ENCODE measurements around the gene C11orf42.

The C11orf42 gene

DNA sequence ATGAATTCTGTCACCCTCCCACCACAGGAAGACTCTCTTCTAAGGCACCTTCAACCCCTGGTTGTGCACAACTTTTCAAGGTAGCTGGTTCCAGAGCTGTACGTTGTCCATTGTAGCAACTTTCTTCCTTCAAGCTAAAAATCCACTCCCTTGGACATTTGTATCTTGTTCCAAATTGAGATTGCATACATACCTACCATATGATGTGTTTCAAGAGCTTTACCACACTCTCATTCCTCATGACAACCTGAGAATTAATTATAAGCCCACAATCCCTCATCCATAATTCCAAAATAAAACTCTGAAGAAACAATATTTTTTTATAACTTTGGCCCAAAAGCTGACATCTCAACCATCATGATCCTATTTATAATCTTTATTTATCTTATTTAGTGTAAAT, 3.3 kb upstream of the C11orf42 start:
- TF ChIP-seq ARNTL (CRISPR knock-in tag; IDR thresholded peaks at IDR 0.05; ENCODE audit: borderline replicate concordance, low read depth) = no peak
- no peak for TF ChIP-seq ZC3H10 (CRISPR knock-in tag; IDR thresholded peaks at IDR 0.05)
- no peak for TF ChIP-seq RARB (CRISPR knock-in tag; IDR thresholded peaks at IDR 0.05)
- no peak for TF ChIP-seq PATZ1 (CRISPR knock-in tag; IDR thresholded peaks at IDR 0.05; ENCODE audit: borderline replicate concordance)
- no peak for TF ChIP-seq TOX (CRISPR knock-in tag; IDR thresholded peaks at IDR 0.05; ENCODE audit: borderline replicate concordance)
- no peak for TF ChIP-seq PPARA (CRISPR knock-in tag; IDR thresholded peaks at IDR 0.05; ENCODE audit: borderline replicate concordance)
- TF ChIP-seq BACH2 (CRISPR knock-in tag; IDR thresholded peaks at IDR 0.05; ENCODE audit: borderline replicate concordance) = no peak
- TF ChIP-seq ZNF8 (CRISPR knock-in tag; IDR thresholded peaks at IDR 0.05) = no peak
- no peak for ATAC-seq

GRCh38 chr11:6203327-6203726, 2.0 kb upstream of the C11orf42 start:
- TF ChIP-seq ESRRG (CRISPR knock-in tag; IDR thresholded peaks at IDR 0.05) (no peak), TOX (CRISPR knock-in tag; IDR thresholded peaks at IDR 0.05; ENCODE audit: borderline replicate concordance) (no peak), BACH2 (CRISPR knock-in tag; IDR thresholded peaks at IDR 0.05; ENCODE audit: borderline replicate concordance) (no peak), TCF4 (CRISPR knock-in tag; IDR thresholded peaks at IDR 0.05; ENCODE audit: borderline replicate concordance) (no peak), ZNF70 (CRISPR knock-in tag; IDR thresholded peaks at IDR 0.05) (no peak), CSDC2 (CRISPR knock-in tag; IDR thresholded peaks at IDR 0.05) (no peak), ISL1 (CRISPR knock-in tag; IDR thresholded peaks at IDR 0.05) (no peak), SNAI2 (CRISPR knock-in tag; IDR thresholded peaks at IDR 0.05) (no peak), ZNF8 (CRISPR knock-in tag; IDR thresholded peaks at IDR 0.05) (no peak), ZNF565 (CRISPR knock-in tag; conservative IDR thresholded peaks at IDR 0.05; ENCODE audit: low read depth) (no peak), GLIS3 (CRISPR knock-in tag; IDR thresholded peaks at IDR 0.05) (no peak), CREB5 (CRISPR knock-in tag; IDR thresholded peaks at IDR 0.05; ENCODE audit: low read depth) (no peak), ZFP30 (CRISPR knock-in tag; IDR thresholded peaks at IDR 0.05) (no peak)
- TF ChIP-seq, protein P1, sequence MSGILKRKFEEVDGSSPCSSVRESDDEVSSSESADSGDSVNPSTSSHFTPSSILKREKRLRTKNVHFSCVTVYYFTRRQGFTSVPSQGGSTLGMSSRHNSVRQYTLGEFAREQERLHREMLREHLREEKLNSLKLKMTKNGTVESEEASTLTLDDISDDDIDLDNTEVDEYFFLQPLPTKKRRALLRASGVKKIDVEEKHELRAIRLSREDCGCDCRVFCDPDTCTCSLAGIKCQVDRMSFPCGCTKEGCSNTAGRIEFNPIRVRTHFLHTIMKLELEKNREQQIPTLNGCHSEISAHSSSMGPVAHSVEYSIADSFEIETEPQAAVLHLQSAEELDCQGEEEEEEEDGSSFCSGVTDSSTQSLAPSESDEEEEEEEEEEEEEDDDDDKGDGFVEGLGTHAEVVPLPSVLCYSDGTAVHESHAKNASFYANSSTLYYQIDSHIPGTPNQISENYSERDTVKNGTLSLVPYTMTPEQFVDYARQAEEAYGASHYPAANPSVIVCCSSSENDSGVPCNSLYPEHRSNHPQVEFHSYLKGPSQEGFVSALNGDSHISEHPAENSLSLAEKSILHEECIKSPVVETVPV (CRISPR knock-in tag; IDR thresholded peaks at IDR 0.05) = no peak
- TF ChIP-seq, protein P2, sequence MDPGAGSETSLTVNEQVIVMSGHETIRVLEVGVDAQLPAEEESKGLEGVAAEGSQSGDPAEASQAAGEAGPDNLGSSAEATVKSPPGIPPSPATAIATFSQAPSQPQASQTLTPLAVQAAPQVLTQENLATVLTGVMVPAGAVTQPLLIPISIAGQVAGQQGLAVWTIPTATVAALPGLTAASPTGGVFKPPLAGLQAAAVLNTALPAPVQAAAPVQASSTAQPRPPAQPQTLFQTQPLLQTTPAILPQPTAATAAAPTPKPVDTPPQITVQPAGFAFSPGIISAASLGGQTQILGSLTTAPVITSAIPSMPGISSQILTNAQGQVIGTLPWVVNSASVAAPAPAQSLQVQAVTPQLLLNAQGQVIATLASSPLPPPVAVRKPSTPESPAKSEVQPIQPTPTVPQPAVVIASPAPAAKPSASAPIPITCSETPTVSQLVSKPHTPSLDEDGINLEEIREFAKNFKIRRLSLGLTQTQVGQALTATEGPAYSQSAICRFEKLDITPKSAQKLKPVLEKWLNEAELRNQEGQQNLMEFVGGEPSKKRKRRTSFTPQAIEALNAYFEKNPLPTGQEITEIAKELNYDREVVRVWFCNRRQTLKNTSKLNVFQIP (CRISPR knock-in tag; IDR thresholded peaks at IDR 0.05; ENCODE audit: borderline replicate concordance, low read depth) = no peak
- TF ChIP-seq, protein P3, sequence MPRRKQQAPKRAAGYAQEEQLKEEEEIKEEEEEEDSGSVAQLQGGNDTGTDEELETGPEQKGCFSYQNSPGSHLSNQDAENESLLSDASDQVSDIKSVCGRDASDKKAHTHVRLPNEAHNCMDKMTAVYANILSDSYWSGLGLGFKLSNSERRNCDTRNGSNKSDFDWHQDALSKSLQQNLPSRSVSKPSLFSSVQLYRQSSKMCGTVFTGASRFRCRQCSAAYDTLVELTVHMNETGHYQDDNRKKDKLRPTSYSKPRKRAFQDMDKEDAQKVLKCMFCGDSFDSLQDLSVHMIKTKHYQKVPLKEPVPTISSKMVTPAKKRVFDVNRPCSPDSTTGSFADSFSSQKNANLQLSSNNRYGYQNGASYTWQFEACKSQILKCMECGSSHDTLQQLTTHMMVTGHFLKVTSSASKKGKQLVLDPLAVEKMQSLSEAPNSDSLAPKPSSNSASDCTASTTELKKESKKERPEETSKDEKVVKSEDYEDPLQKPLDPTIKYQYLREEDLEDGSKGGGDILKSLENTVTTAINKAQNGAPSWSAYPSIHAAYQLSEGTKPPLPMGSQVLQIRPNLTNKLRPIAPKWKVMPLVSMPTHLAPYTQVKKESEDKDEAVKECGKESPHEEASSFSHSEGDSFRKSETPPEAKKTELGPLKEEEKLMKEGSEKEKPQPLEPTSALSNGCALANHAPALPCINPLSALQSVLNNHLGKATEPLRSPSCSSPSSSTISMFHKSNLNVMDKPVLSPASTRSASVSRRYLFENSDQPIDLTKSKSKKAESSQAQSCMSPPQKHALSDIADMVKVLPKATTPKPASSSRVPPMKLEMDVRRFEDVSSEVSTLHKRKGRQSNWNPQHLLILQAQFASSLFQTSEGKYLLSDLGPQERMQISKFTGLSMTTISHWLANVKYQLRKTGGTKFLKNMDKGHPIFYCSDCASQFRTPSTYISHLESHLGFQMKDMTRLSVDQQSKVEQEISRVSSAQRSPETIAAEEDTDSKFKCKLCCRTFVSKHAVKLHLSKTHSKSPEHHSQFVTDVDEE (CRISPR knock-in tag; IDR thresholded peaks at IDR 0.05) = no peak
- no peak for ATAC-seq

- no peak for ATAC-seq
- TF ChIP-seq PATZ1 (CRISPR knock-in tag; IDR thresholded peaks at IDR 0.05; ENCODE audit: borderline replicate concordance) (no peak), CSDC2 (CRISPR knock-in tag; IDR thresholded peaks at IDR 0.05) (no peak), TCF4 (CRISPR knock-in tag; IDR thresholded peaks at IDR 0.05; ENCODE audit: borderline replicate concordance) (no peak), TOX (CRISPR knock-in tag; IDR thresholded peaks at IDR 0.05; ENCODE audit: borderline replicate concordance) (no peak), ESRRG (CRISPR knock-in tag; IDR thresholded peaks at IDR 0.05) (no peak), PPARA (CRISPR knock-in tag; IDR thresholded peaks at IDR 0.05; ENCODE audit: borderline replicate concordance) (no peak), ZC3H10 (CRISPR knock-in tag; IDR thresholded peaks at IDR 0.05) (no peak), OSR1 (CRISPR knock-in tag; IDR thresholded peaks at IDR 0.05) (no peak)
- TF ChIP-seq, protein P1 (CRISPR knock-in tag; IDR thresholded peaks at IDR 0.05) = no peak
- TF ChIP-seq, protein P3 (CRISPR knock-in tag; IDR thresholded peaks at IDR 0.05) = no peak
These were observed 651 bp upstream of the C11orf42 start for GRCh38 chr11:6204706-6205105.
